H9 (cell line): Measurements from ENCODE around the gene PLEKHM3. TPM values are rescaled to one million over a fixed set of nuclear protein-coding genes. Genes with fewer than 3 reads are reported as not detected.
A peak's percentile ranks its signal among the peaks of the same experiment; 100 is the strongest.

Experiments
- DNase-seq: peaks from one replicate; pipeline ENCODE4 v3.0.0-alpha.2; 2017
- H2AFZ ChIP-seq: one replicate; pipeline ENCODE4 v1.6.1; 2013; ENCODE audit warnings: mild to moderate bottlenecking, low read length, control low read depth, moderate library complexity
- H2AK5ac ChIP-seq: 2 replicates; pipeline ENCODE4 v1.6.1; 2013; ENCODE audit warnings: low read length, control low read depth, mixed read lengths; ENCODE audit not compliant: insufficient read length
- H2BK120ac ChIP-seq: one replicate; pipeline ENCODE4 v1.6.1; 2013; ENCODE audit warnings: low read depth, mild to moderate bottlenecking, low read length, control low read depth, inconsistent platforms; ENCODE audit not compliant: poor library complexity, severe bottlenecking
- H2BK12ac ChIP-seq: 2 replicates; pipeline ENCODE4 v1.6.1; 2013; ENCODE audit warnings: low read length, control low read depth, mixed read lengths, low read depth; ENCODE audit not compliant: insufficient read length
- H2BK15ac ChIP-seq: 2 replicates; pipeline ENCODE4 v1.6.1; 2013; ENCODE audit warnings: low read depth, low read length, control low read depth
- H2BK20ac ChIP-seq: one replicate; pipeline ENCODE4 v1.6.1; 2013; ENCODE audit warnings: low read depth, mild to moderate bottlenecking, low read length, control low read depth, inconsistent platforms; ENCODE audit not compliant: poor library complexity, severe bottlenecking
- H2BK5ac ChIP-seq: 2 replicates; pipeline ENCODE4 v1.6.1; 2013; ENCODE audit warnings: low read length, control low read depth, mixed read lengths; ENCODE audit not compliant: insufficient read length
- H3K14ac ChIP-seq: 2 replicates; pipeline ENCODE4 v1.6.1; 2013; ENCODE audit warnings: low read length, control low read depth; ENCODE audit not compliant: insufficient read depth
- H3K18ac ChIP-seq: 2 replicates; pipeline ENCODE4 v1.6.1; 2013; ENCODE audit warnings: low read depth, mild to moderate bottlenecking, mixed read lengths, low read length, control low read depth; ENCODE audit not compliant: insufficient read length
- H3K23ac ChIP-seq: 2 replicates; pipeline ENCODE4 v1.6.1; 2013; ENCODE audit warnings: low read length, control low read depth, mixed read lengths, low read depth; ENCODE audit not compliant: insufficient read length
- H3K23me2 ChIP-seq: 2 replicates; pipeline ENCODE4 v1.6.1; 2013; ENCODE audit warnings: low read depth, mild to moderate bottlenecking, mixed read lengths, low read length, control low read depth; ENCODE audit not compliant: insufficient read length, poor library complexity, severe bottlenecking
- H3K27ac ChIP-seq: 2 replicates; pipeline ENCODE4 v1.5.1; 2013; ENCODE audit warnings: low read length, control low read depth, mixed read lengths, low read depth; ENCODE audit not compliant: insufficient read length
- H3K27me3 ChIP-seq: 2 replicates; pipeline ENCODE4 v1.6.1; 2013; ENCODE audit warnings: low read length, control low read depth, inconsistent platforms; ENCODE audit not compliant: insufficient read depth
- H3K4ac ChIP-seq: 2 replicates; pipeline ENCODE4 v1.6.1; 2013; ENCODE audit warnings: low read depth, mild to moderate bottlenecking, control low read depth, inconsistent platforms, low read length, moderate library complexity
- H3K4me1 ChIP-seq: 2 replicates; pipeline ENCODE4 v1.6.1; 2013; ENCODE audit warnings: low read length, control low read depth, inconsistent platforms; ENCODE audit not compliant: insufficient read depth
- H3K4me2 ChIP-seq: 2 replicates; pipeline ENCODE4 v1.6.1; 2013; ENCODE audit warnings: low read length, control low read depth, mixed read lengths; ENCODE audit not compliant: insufficient read length, insufficient read depth
- H3K56ac ChIP-seq: 2 replicates; pipeline ENCODE4 v1.6.1; 2013; ENCODE audit warnings: low read depth, mild to moderate bottlenecking, mixed read lengths, low read length, control low read depth; ENCODE audit not compliant: insufficient read length
- H3K79me1 ChIP-seq: 2 replicates; pipeline ENCODE4 v1.6.1; 2013; ENCODE audit warnings: low read depth, mild to moderate bottlenecking, moderate library complexity, low read length, control low read depth, inconsistent platforms; ENCODE audit not compliant: insufficient read depth, poor library complexity, severe bottlenecking
- H3K79me2 ChIP-seq: 2 replicates; pipeline ENCODE4 v1.6.1; 2013; ENCODE audit warnings: low read length, control low read depth, inconsistent platforms; ENCODE audit not compliant: insufficient read depth
- H3K9ac ChIP-seq: 2 replicates; pipeline ENCODE4 v1.6.1; 2013; ENCODE audit warnings: low read length, control low read depth, mixed read lengths; ENCODE audit not compliant: insufficient read length; ENCODE audit errors: extremely low read depth
- H3K9me3 ChIP-seq: one replicate; pipeline ENCODE4 v1.6.1; 2013; ENCODE audit warnings: low read depth, low read length, inconsistent platforms; ENCODE audit not compliant: control insufficient read depth
- H3T11ph ChIP-seq: one replicate; pipeline ENCODE4 v1.6.1; 2013; ENCODE audit warnings: mild to moderate bottlenecking, low read length, control low read depth, inconsistent platforms
- H4K20me1 ChIP-seq: one replicate; pipeline ENCODE4 v1.6.1; 2013; ENCODE audit not compliant: control insufficient read depth, insufficient read length, insufficient read depth
- H4K5ac ChIP-seq: 2 replicates; pipeline ENCODE4 v1.6.1; 2013; ENCODE audit warnings: low read depth, mild to moderate bottlenecking, mixed read lengths, low read length, control low read depth; ENCODE audit not compliant: insufficient read length
- H4K8ac ChIP-seq: replicated peaks from 2 replicates; pipeline ENCODE4 v1.6.1; 2013; ENCODE audit warnings: low read length, control low read depth, mixed read lengths, low read depth; ENCODE audit not compliant: insufficient read length
- H4K91ac ChIP-seq: 2 replicates; pipeline ENCODE4 v1.6.1; 2013; ENCODE audit warnings: low read depth, mild to moderate bottlenecking, moderate library complexity, mixed read lengths, low read length, control low read depth; ENCODE audit not compliant: insufficient read length
- H3K27ac Mint-ChIP-seq, 3 experiments: 2 replicates in 2 of 3; 3 replicates in 1 of 3; pipeline ENCODE4 v1.8.0; 2020 to 2021; ENCODE audit warnings: mixed read lengths in 3 of 3, mild to moderate bottlenecking in 1 of 3, moderate library complexity in 1 of 3
- H3K27me3 Mint-ChIP-seq: 2 replicates; pipeline ENCODE4 v1.8.0; 2021; ENCODE audit warnings: low read depth, mild to moderate bottlenecking, moderate library complexity, mixed read lengths
- H3K36me3 Mint-ChIP-seq, 3 experiments: 2 replicates in 2 of 3; 3 replicates in 1 of 3; pipeline ENCODE4 v1.8.0; 2020 to 2021; ENCODE audit warnings: low read depth in 3 of 3, mixed read lengths in 3 of 3; ENCODE audit not compliant: insufficient read depth in 1 of 3
- H3K4me1 Mint-ChIP-seq, 2 experiments: 2 replicates each; pipeline ENCODE4 v1.8.0; 2020; ENCODE audit warnings: mixed read lengths in 2 of 2
- H3K4me3 Mint-ChIP-seq, 2 experiments: 2 replicates in 1 of 2; 3 replicates in 1 of 2; pipeline ENCODE4 v1.8.0; 2020 to 2021; ENCODE audit warnings: mild to moderate bottlenecking in 2 of 2, mixed read lengths in 2 of 2, moderate library complexity in 1 of 2
- H3K9me3 Mint-ChIP-seq, 2 experiments: 2 replicates in 1 of 2; 3 replicates in 1 of 2; pipeline ENCODE4 v1.8.0; 2020; ENCODE audit warnings: mild to moderate bottlenecking in 2 of 2, mixed read lengths in 2 of 2, moderate library complexity in 1 of 2
- CTCF ChIP-seq: fragments of 200-600 bp; sonication (generic); conservative IDR thresholded peaks from 3 replicates; pipeline ENCODE4 v1.8.0; 2021; ENCODE audit warnings: antibody characterized with exemption, mild to moderate bottlenecking
- WGBS: extraction: QIAGEN DNeasy Blood & Tissue Kit; methylation state at CpG from one replicate; pipeline ENCODE4 v1.1.7; 2013; ENCODE audit warnings: missing lambda C conversion rate, low lambda C conversion rate, mixed read lengths; ENCODE audit not compliant: insufficient read length; ENCODE audit errors: extremely low coverage; 5-methylcytosine and 5-hydroxymethylcytosine counted together
- total RNA-seq: library from RNA; stranded (reverse); gene quantifications from 2 replicates; pipeline ENCODE4 v1.2.1, GENCODE V29; 2021

The PLEKHM3 gene
- total RNA-seq, 1 experiment from 2014 or later: 7.5 TPM

GRCh38 chr2:207847807-207848544 is 177.4 kb downstream of the PLEKHM3 start:
- DNase-seq: no peak
- no peak overlapping the region for H4K5ac ChIP-seq
- no peak overlapping the region for H3K23ac ChIP-seq
- no peaks in the 10 kb centered on the region for H3K27me3 ChIP-seq
- H3K9me3 ChIP-seq: no peaks in the 10 kb centered on the region
- Mint-ChIP-seq H3K27ac (peak overlapping the region in 2 of 3 experiments; percentile 23 to 49; a peak in 3 of 7 replicates), H3K36me3 (no peaks in the 10 kb centered on the region), H3K4me1 (peaks cover 39 to 56% of the 10 kb centered on the region in 2 experiments), H3K4me3 (no peak overlapping the region), H3K27me3 (no peaks in the 10 kb centered on the region), H3K9me3 (no peaks in the 10 kb centered on the region)
- no peak overlapping the region for H2BK12ac ChIP-seq
- H2BK20ac ChIP-seq: no peak overlapping the region
- H3K18ac ChIP-seq: no peak overlapping the region
- H2AFZ ChIP-seq: no peak overlapping the region
- H4K91ac ChIP-seq: no peak overlapping the region
- no peak overlapping the region for H4K8ac ChIP-seq
- H2BK5ac ChIP-seq: no peak overlapping the region
- H3K14ac ChIP-seq: no peak overlapping the region
- H3K4me1 ChIP-seq: peaks cover 4% of the 10 kb centered on the region
- no peaks in the 10 kb centered on the region for H3K23me2 ChIP-seq
- no peaks in the 10 kb centered on the region for H4K20me1 ChIP-seq
- WGBS: no CpG with 5 or more reads among the region's 4 CpGs
- no peak overlapping the region for H3K4ac ChIP-seq
- H3K79me2 ChIP-seq: no peaks in the 10 kb centered on the region
- no peak overlapping the region for H2AK5ac ChIP-seq
- TF ChIP-seq CTCF: no peak
- no peaks in the 10 kb centered on the region for H3K79me1 ChIP-seq
- H2BK120ac ChIP-seq: no peak overlapping the region
- H3K56ac ChIP-seq: no peak overlapping the region
- no peak overlapping the region for H3T11ph ChIP-seq
- H3K9ac ChIP-seq: no peak overlapping the region
- H2BK15ac ChIP-seq: no peak overlapping the region
- no peak overlapping the region for H3K27ac ChIP-seq
- no peak overlapping the region for H3K4me2 ChIP-seq
